Germinal center (tissue), 1 donor: ENCODE data around the gene PLA2G4A.

Source experiments
- DNase-seq: peaks from one replicate; pipeline ENCODE4 v3.0.0; 2012; ENCODE audit warnings: mixed read lengths, low spot score

The PLA2G4A gene

DNA sequence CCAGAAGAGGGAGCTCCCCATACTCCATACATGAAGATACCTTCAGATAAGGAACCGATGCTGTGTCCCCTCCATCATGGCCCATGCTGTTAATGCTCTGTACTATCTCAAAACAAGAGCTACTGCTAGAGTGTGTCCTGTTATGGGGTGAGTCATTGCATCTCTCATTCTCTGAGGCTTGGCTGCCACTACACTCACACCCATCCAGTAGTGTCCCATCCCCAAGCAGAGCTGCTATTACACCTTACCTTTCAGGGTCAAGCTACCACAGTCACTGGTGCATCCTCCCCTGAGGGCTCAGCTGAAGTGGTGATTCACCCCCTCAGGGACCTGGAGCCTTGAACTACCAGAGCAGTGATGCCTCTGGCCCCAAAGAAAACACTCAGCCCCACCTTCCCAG is 198.5 kb downstream of the PLA2G4A start:
- DNase-seq, result no peak

DNA sequence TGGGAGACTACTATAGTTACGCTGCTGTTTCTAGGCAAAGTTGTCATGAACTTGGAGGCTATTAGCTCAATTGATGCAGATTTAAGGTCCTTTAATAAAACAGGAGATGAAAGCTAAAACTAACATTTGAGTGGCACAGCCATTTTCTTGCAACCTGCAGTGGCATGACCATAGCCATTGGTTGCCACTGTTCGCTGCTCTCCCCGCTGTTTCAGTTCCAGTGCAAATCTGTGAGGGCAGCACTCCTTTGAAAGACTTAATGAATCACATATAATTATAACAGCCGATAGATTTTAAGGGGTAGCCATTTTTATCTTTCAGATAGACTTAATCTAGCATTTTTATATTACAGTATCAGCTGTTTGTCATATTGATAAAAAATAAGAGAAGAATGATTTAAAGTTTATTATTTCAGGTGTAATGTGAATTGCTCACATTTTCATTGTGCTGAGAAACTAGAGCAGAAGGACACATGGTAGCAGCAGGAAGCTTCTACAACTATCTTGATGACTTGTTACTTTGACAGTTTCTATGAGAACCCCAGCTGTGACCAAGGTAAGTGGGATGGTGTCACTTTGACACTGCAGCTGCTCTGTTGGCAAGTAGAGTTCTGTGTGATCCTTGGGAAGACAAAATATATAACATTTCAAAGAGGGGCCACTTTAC is 203.7 kb downstream of the PLA2G4A start:
- no peak for DNase-seq

DNA sequence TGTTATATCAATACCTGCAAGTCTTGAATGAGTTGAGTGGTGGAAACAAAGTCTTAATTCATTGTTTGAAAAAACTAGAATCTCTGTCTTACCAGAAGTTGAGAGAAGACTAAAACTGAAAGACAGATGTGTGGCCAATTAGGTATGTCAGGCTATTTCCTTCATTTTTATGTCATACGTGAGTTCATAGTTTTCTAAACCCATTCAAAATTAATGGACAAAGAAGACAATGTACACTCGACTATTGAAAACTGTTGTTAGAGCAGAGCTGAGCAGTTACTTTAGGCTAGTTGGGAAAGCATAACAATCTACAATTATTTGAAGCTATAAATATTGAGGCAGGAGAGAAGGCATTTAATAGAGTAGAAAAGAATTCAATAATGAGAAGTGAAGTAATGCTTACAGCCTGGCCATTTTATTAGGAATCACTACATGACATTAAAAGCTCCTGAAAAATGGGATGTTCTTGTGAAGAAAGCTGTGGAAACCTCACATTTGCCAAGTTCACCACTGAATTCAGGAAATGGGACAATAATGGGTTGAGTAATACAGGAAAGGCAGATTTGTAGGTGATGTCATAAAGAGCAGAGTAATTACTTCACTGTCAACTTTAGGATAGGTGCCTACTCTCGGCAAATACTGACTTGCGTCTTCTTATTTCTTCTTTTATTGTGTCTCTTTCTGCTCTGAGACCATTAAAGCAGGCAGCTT is 204.4 kb downstream of the PLA2G4A start:
- DNase-seq, result no peak

DNA sequence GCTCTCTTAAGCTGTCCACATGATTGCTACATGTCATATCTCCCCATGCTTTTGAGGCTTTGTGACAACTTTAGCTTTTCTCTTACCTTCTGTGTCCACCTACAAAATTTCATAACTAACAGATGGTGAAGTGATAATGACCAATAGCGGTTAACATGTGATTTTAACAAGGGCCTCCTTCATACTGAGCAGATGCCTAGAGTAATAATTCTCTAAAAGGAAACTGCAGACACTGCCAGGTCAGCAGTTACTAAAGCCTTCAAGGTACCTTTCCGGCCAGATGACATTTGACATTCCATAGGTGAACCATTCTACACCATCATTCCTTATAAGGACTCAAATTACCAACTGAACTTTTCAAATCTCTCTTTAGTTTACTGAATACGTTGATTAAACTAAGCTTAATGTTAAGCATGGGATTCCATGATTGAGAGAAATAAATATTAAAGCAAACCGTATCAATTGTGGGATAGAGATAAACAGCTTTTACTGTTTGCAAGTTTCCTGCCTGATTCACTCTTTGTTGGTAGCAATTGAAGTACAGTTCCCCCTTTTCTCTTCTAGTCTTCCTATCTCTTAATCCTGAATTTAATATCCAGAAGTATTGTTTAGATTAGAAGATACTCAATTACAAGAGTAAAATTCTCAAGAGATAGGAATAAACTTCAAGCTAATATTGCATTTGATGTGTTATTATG is 205.1 kb downstream of the PLA2G4A start:
- DNase-seq, result no peak

DNA sequence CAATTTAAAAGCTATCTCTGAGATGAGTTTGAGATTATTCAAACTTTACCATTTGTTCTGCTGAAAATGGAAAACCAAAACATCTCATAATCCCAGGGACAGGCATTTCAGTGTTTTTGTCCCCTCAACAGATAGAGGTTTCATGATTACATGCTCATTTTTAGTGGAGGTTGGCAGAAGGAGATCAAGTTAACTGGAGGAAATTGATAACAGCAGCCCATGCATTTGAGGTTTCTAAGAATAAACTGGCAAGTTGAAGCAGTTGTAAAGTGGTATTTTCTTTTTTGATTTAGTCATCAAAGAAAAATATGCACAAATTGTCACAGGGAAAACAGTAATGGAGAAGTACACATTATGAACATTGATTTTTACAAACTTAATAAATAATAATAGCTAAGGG is 205.8 kb downstream of the PLA2G4A start:
- no peak for DNase-seq

DNA sequence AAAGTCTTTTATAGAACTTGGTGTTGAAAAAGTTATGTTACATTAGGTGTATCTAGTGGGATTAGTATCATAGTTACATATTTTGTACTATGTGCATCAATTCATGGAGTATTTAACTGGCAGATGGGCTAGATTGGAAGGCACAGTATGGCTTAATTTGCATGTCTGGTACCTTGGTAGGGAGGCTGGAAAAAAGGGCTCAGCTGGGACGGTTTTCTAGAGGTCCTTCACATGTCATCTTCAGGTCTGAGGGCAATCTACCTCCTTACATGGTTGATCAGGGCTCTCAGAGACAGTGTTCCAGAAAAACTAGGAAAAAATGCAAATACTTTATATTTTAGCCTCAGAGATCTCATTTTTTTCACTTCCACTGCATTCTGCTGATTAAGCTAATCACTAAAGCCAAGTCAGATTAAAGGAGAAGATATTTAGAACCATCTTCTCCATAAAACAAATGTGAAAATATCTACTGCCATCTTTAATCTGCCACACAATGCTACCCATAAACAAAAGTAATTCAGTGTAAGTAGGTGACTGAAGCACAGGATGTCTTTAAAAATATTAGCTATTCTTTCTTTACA is 209.3 kb downstream of the PLA2G4A start:
- no peak for DNase-seq
